SKM-1 (cell line): ENCODE results near the gene CYFIP1.

Experiments used
- DNase-seq: peaks from one replicate; lab custom pipeline; 2025; ENCODE audit not compliant: unreplicated experiment; lab: John Stamatoyannopoulos, UW

Gene CYFIP1

GRCh38 chr15:22919171-22919570 lies 61.0 kb downstream of the CYFIP1 start:
- no peak for DNase-seq

GRCh38 chr15:22918596-22919140 lies 61.5 kb downstream of the CYFIP1 start:
- DNase-seq = no peak

- no peak for DNase-seq
Measured at GRCh38 chr15:22918056-22918455, 62.1 kb downstream of the CYFIP1 start.

- DNase-seq = no peak
Measured at GRCh38 chr15:22917556-22917955, 62.6 kb downstream of the CYFIP1 start.

GRCh38 chr15:22916606-22917350 lies 63.4 kb downstream of the CYFIP1 start:
- no peak for DNase-seq

- DNase-seq = no peak
Measured at GRCh38 chr15:22915866-22916515, 64.2 kb downstream of the CYFIP1 start.

GRCh38 chr15:22913646-22914380 lies 66.4 kb downstream of the CYFIP1 start:
- DNase-seq = no peak

GRCh38 chr15:22912256-22912655 lies 67.9 kb downstream of the CYFIP1 start:
- no peak for DNase-seq

GRCh38 chr15:22911306-22911705 lies 68.9 kb downstream of the CYFIP1 start:
- no peak for DNase-seq

- no peak for DNase-seq
Measured at GRCh38 chr15:22908830-22909229, 71.3 kb downstream of the CYFIP1 start.

- DNase-seq = no peak
Measured at GRCh38 chr15:22907161-22907950, 72.8 kb downstream of the CYFIP1 start.

GRCh38 chr15:22904736-22905135 lies 75.4 kb downstream of the CYFIP1 start:
- no peak for DNase-seq

GRCh38 chr15:22903961-22904534 lies 76.1 kb downstream of the CYFIP1 start:
- no peak for DNase-seq

- DNase-seq = no peak
Measured at GRCh38 chr15:22903427-22903826, 76.7 kb downstream of the CYFIP1 start.

- no peak for DNase-seq
Measured at GRCh38 chr15:22902981-22903380, 77.2 kb downstream of the CYFIP1 start.

GRCh38 chr15:22902578-22902977 lies 77.6 kb downstream of the CYFIP1 start:
- DNase-seq = no peak

GRCh38 chr15:22902046-22902445 lies 78.1 kb downstream of the CYFIP1 start:
- no peak for DNase-seq

GRCh38 chr15:22895465-22896190 lies 84.5 kb downstream of the CYFIP1 start:
- DNase-seq = no peak

GRCh38 chr15:22893881-22894280 lies 86.3 kb downstream of the CYFIP1 start:
- no peak for DNase-seq

GRCh38 chr15:22893081-22893480 lies 87.1 kb downstream of the CYFIP1 start:
- DNase-seq = no peak
